Astrocyte of the spinal cord (primary cell): ENCODE data around the gene SLC4A3.

Experiments
- DNase-seq: peaks from one replicate; pipeline ENCODE4 v3.0.0; 2011; ENCODE audit warnings: low read depth, low spot score
- H3K4me3 ChIP-seq: 2 replicates; pipeline ENCODE4 v1.5.1; 2011; ENCODE audit warnings: low read depth, mild to moderate bottlenecking, low read length, moderate library complexity
- CTCF ChIP-seq: IDR thresholded peaks from 2 replicates; pipeline ENCODE4 v1.5.1; 2012; ENCODE audit warnings: low read depth, mild to moderate bottlenecking, low read length, inconsistent platforms
- in situ Hi-C: cut with HindIII; loops from 2 replicates; pipeline ENCODE4 v1.10.0; 2017; ENCODE audit warnings: low sequenced_read_pairs

The SLC4A3 gene

GRCh38 chr2:219664041-219664440 is 36.6 kb downstream of the SLC4A3 start:
- TF ChIP-seq CTCF, result no peak
- in situ Hi-C loops, result no loop called here
- no peak overlapping the region for H3K4me3 ChIP-seq
- DNase-seq, result no peak

GRCh38 chr2:219664944-219665343 is 37.5 kb downstream of the SLC4A3 start:
- DNase-seq, result no peak
- no peak overlapping the region for H3K4me3 ChIP-seq
- in situ Hi-C loops, result no loop called here
- no peak for TF ChIP-seq CTCF

- no peak overlapping the region for H3K4me3 ChIP-seq
- TF ChIP-seq CTCF, result no peak
- in situ Hi-C loops, result no loop called here
- DNase-seq, result no peak
Measured at GRCh38 chr2:219665926-219666325, 38.5 kb downstream of the SLC4A3 start.

GRCh38 chr2:219668316-219668715 is 40.9 kb downstream of the SLC4A3 start:
- no peak overlapping the region for H3K4me3 ChIP-seq
- no peak for DNase-seq
- no peak for TF ChIP-seq CTCF
- in situ Hi-C loops, result no loop called here

- H3K4me3 ChIP-seq, result no peak overlapping the region
- in situ Hi-C loops, result no loop called here
- no peak for TF ChIP-seq CTCF
- no peak for DNase-seq
Measured at GRCh38 chr2:219670386-219670785, 43.0 kb downstream of the SLC4A3 start.

- TF ChIP-seq CTCF, result no peak
- in situ Hi-C loops, result no loop called here
- DNase-seq, result no peak
- no peak overlapping the region for H3K4me3 ChIP-seq
Measured at GRCh38 chr2:219671279-219671678, 43.8 kb downstream of the SLC4A3 start.

GRCh38 chr2:219672406-219672805 is 45.0 kb downstream of the SLC4A3 start:
- DNase-seq, result no peak
- no peak overlapping the region for H3K4me3 ChIP-seq
- in situ Hi-C loops, result no loop called here
- no peak for TF ChIP-seq CTCF
